H7 (cell line): ENCODE measurements around the gene COL18A1. TPM values are rescaled to one million over a fixed set of nuclear protein-coding genes. Genes with fewer than 3 reads are reported as not detected.

Experiments
- DNase-seq: peaks from one replicate; pipeline ENCODE4 v3.0.0; 2012
- H3K27me3 ChIP-seq: 2 replicates; pipeline ENCODE4 v1.6.0; 2011; ENCODE audit warnings: mild to moderate bottlenecking, low read length; ENCODE audit not compliant: control insufficient read depth, insufficient read depth
- H3K36me3 ChIP-seq: replicated peaks from 2 replicates; pipeline ENCODE4 v1.5.1; 2011; ENCODE audit warnings: low read length; ENCODE audit not compliant: control insufficient read depth, insufficient read depth
- H3K4me3 ChIP-seq: 2 replicates; pipeline ENCODE4 v1.5.1; 2011; ENCODE audit warnings: low read depth, mild to moderate bottlenecking, control low read depth, low read length, moderate library complexity; ENCODE audit not compliant: insufficient read depth
- total RNA-seq: library from RNA; depleted of rRNA; stranded (reverse); fragments of >200 nt; shearing (Covaris generic); gene quantifications from 2 replicates; pipeline ENCODE4 v1.2.3, GENCODE V29; 2014

The COL18A1 gene
- total RNA-seq, 1 experiment from 2014 or later, result 328 TPM

DNA sequence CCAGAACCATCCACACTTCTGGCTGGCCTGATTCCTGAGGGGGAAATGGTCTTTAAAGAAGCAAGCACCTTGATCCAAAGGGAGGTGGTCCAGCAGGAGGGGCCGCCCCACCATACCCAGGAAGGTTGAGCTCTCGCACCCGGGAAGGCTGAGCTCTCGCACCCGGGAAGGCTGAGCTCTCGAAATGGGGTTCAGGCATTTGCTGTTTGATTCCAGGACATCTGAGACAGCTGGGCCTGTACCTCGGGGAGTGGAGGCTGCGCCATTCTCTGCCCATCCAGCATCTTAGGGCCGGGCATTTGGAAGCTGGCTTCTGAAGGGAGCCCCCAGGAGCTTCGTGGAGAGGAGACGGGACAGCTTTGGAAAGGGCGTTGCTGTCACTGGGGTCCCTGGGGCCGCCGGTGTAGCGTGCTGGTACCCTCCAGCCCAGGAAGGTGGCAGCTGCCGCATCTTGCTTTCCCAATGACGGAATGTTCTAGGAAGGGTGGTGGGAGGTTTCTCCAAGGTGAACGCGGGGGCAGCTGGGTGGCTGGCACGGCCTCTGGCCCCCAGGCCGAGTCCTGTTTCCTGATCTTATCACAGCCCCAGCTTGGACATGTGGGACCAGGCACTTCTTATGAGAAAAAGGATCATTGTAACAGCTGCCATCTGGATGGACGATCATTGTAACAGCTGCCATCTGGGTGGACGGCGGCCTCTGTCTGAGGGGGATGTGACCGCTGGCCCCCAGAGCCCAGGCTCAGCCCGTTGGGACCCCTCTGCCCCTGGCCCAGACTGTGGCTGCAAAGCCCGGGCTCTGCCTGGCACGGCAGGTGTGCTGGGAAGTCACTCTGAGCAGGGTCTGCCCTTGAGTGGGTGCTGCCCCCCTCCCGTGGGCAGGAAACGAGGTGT lies 61.6 kb downstream of the COL18A1 start:
- no peaks in the 10 kb centered on the region for H3K27me3 ChIP-seq
- no peak overlapping the region for H3K4me3 ChIP-seq
- no peak for DNase-seq
- H3K36me3 ChIP-seq, result peaks cover 2% of the 10 kb centered on the region; the same call in 1 of the 2 replicates

DNA sequence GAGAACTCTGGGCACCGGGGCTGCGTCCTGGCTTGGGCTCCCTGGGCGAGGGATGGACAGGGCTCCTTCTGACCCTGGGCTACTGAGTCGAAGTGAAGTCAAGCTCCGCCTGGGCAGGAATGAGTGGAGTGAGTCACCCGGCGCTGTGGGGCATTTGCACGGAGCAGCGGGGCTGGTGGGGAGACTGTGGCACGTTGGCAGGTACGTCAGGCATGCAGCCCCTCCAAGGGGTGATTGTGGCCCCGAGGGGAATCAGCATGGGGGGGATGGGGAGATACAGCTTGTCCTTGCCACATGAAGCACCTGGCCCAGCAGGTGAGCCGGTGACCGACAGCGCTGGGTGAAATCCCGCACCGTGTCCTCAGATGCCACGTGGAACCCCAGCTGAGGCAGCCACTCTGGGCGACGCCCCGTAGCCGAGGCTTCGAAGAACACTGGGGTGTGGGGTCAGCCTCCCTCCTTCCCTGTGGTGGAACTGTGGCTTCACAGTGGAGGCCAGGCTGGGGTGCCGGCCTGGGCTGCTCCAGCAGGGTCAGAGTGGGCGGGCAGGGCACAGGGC lies 62.3 kb downstream of the COL18A1 start:
- Histone ChIP-seq H3K36me3 (peaks cover 2% of the 10 kb centered on the region; the same call in 1 of the 2 replicates), H3K4me3 (no peak overlapping the region), H3K27me3 (no peaks in the 10 kb centered on the region)
- DNase-seq, result no peak

DNA sequence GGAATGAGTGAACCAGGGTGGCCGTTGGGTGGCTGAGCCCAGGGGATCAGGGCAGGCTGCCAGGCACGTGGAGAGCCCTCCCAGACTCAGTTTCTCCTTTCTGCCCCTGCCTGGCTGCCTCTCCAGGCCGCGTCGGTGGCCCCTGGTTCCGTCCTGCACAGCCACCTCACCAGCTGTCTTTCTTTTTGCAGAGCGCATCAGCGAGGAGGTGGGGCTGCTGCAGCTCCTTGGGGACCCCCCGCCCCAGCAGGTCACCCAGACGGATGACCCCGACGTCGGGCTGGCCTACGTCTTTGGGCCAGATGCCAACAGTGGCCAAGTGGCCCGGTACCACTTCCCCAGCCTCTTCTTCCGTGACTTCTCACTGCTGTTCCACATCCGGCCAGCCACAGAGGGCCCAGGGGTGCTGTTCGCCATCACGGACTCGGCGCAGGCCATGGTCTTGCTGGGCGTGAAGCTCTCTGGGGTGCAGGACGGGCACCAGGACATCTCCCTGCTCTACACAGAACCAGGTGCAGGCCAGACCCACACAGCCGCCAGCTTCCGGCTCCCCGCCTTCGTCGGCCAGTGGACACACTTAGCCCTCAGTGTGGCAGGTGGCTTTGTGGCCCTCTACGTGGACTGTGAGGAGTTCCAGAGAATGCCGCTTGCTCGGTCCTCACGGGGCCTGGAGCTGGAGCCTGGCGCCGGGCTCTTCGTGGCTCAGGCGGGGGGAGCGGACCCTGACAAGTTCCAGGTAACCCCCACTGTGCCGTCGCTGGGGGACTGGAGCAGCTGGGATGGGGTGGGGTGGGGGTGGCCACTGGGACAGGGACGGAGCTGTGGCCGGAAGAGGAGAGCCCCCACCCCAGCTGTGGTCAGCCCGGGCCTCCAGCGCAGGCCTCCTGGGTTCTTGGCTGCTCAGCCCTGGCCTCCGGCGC lies 63.3 kb downstream of the COL18A1 start:
- Histone ChIP-seq H3K4me3 (no peak overlapping the region), H3K27me3 (no peaks in the 10 kb centered on the region), H3K36me3 (peaks cover 2% of the 10 kb centered on the region; the same call in 1 of the 2 replicates)
- no peak for DNase-seq

DNA sequence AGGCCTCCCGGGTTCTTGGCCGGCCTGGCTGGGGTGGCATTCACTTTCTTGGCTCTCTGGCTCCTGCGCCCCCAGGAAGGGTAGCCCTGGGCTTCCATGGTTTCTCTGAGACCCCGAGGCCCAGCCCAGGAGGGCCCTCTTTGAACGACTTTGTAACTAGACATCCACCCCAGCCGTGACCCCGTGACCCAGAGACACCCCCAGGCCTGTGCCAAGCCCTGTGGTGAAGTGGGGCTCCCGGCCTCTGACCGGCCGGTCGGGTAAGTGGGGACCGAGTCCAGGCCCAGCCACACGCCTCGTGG lies 64.0 kb downstream of the COL18A1 start:
- peaks cover 4% of the 10 kb centered on the region for H3K36me3 ChIP-seq
- no peaks in the 10 kb centered on the region for H3K27me3 ChIP-seq
- no peak overlapping the region for H3K4me3 ChIP-seq
- DNase-seq, result no peak

DNA sequence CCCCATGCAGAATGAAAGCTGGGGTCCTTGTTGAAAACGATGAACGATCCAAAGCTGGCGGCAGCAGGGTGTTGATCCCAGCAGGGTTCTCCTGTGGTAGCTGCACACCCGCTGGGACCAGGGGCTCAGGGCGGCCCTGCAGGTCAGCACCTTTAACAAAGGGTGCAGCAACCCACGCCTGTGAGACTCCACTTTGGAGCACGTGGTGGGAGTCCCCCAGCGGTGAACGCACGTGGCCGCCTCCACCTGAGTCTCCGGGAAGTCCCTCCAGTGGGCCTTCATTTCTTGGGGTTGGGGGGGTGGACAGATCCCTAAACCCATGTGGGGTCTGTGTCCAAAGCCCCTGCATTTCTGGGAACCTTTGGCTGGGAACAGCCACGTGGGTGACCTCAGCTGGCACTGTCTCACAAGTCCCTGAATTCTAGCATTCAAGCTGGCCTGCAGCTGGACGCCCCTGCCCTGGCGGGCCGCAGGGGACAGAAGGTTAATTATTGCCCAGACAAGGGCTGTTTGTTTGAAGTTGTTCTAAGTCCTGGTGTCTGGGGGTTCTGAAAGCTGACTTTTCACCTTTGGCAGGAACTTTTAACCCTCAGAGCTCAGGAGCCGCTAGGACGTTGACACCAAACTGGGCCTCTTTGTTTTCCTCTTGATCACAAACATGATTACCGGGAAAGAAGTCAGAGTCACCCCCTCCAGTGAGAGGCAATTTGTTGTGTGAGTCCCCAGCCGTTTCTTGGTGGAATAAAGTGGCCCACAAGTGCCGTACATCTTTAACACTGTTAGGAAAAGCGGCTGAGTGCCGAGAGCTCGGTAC lies 64.5 kb downstream of the COL18A1 start:
- DNase-seq, result no peak
- Histone ChIP-seq H3K4me3 (no peak overlapping the region), H3K27me3 (no peaks in the 10 kb centered on the region), H3K36me3 (peaks cover 6% of the 10 kb centered on the region)

DNA sequence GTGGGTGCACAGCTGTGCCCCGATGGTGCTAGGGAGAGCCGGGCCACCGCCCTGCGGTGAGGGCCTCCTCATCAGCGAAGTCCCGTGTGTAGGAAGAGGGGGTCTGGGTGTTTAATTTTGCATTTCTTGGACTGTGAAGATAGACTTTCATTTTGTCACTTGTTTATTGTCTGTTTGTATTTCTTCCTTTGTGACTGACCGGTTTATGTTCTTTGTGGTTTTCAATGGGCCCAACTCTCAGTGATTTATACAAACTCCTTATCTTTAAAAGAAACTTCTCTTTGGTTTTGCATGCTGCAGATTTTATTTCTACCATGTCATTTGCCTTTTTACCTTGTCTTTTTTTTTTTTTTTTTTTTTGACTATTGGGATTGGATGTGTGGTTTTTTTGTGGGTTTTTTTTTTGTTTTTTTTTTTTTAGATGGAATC lies 65.1 kb downstream of the COL18A1 start:
- Histone ChIP-seq H3K27me3 (no peaks in the 10 kb centered on the region), H3K36me3 (peaks cover 8% of the 10 kb centered on the region), H3K4me3 (no peak overlapping the region)
- no peak for DNase-seq

DNA sequence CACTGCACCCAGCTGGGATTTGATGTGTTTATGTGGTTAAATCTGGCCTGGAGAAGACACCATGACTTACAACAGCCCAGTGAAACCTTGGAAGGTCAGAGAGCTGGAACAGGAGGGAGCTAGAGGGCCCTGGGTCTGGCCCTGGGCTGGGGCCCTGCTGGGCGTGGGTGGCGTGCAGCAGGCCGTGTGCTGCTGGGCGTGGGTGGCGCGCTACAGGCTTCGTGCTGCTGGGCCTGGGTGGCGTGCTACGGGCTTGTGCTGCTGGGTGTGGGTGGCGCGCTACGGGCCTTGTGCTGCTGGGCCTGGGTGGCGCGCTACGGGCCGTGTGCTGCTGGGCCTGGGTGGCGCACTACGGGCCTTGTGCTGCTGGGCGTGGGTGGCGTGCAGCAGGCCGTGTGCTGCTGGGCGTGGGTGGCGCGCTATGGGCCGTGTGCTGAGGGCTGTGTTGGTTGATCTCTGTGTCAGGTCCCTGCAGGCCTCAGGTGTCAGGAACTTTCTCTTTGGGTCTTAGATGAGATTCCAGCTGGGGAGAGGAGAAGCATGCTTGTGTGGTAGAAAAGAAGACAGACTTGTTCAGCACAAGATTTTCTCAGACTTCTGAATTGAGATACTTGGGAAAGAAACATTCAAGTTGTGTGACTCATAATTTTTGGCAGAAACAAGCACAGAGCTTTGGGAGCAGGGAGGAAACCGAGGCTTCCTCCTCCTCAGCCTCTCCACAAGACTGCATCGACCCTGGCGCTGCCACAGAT lies 66.0 kb downstream of the COL18A1 start:
- no peak for DNase-seq
- H3K36me3 ChIP-seq, result peaks cover 10% of the 10 kb centered on the region
- H3K4me3 ChIP-seq, result no peak overlapping the region

DNA sequence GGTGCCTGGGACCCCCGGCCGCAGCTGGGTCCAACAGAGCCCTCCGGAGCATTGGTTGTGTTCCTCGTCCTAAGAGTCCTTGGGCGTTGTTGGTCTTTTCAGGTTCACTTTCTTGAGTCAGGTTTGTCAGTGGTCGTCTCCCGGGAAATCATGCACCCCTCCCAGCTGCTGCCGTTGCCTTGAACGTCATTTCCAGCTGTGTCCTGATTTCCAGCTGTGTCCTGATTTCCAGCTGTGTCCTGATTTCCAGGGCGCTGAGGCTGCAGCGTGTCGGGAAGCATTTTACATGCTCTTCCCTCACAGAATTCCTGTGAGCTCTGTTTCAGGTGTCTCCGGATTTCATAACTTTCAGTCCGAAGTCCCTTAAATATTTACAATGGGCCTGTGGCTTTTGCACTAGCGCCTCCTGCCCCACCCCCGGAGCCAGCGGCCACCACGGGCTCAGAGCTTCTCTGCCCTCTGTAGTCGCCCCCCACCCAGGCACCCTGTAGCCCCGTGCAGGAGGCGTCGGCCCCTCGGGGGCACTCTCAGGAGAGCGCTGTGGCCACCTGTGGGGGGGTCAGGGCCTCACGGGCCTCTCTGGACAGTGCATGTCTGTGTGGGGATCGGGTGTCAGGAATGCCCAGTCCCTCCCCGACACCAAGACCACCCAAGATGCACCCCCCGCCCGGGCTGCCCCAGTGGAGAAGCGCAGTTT lies 66.7 kb downstream of the COL18A1 start:
- no peak for DNase-seq
- Histone ChIP-seq H3K36me3 (peaks cover 13% of the 10 kb centered on the region), H3K4me3 (no peak overlapping the region), H3K27me3 (no peaks in the 10 kb centered on the region)

More for the DNA sequence above, 66.0 kb downstream of the COL18A1 start:
- no peaks in the 10 kb centered on the region for H3K27me3 ChIP-seq

DNA sequence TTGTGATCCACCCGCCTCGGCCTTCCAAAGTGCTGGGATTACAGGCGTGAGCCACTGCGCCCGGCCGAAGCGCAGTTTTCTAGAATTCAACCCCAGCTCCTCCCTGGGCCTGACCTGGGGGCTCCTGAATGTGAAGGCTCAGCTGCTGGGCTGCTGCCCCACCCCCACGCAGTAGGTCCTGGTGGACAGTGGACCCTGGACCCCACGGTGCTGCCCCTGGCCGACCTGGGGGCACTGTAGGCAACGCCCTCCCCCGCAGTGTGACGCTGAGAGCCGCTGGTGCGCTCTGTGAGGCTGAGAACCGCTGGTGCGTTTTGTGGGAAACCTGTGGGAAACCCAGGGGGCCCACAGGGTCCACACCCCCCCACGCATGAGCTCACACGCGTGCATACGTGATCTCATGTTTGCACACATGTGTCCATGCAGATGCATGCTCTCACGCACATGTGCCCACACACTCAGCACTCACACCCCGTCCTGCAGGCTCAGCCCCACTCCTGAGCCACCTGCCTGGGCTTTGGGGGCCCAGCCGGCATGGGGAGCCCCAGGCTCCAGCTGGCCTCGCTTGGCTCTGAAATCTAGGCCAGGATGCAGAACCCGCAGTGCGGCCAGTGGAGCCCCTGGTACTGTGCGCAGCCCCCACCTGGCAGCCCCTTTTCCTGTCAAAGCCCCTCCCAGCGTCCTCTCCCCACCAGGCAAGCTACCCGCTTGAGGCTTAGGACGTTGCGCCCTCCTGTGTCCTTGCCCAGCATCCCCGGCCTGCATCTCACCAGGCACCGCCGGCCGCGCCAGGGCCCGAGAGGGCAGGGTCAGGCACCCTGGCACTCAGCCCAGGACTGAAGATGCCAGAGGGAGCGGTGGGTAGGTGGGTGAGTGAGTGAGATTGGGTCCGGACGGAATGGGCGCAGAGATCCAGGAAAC lies 67.7 kb downstream of the COL18A1 start:
- peaks cover 13% of the 10 kb centered on the region for H3K36me3 ChIP-seq
- no peak overlapping the region for H3K4me3 ChIP-seq
- DNase-seq, result no peak
- H3K27me3 ChIP-seq, result no peaks in the 10 kb centered on the region

DNA sequence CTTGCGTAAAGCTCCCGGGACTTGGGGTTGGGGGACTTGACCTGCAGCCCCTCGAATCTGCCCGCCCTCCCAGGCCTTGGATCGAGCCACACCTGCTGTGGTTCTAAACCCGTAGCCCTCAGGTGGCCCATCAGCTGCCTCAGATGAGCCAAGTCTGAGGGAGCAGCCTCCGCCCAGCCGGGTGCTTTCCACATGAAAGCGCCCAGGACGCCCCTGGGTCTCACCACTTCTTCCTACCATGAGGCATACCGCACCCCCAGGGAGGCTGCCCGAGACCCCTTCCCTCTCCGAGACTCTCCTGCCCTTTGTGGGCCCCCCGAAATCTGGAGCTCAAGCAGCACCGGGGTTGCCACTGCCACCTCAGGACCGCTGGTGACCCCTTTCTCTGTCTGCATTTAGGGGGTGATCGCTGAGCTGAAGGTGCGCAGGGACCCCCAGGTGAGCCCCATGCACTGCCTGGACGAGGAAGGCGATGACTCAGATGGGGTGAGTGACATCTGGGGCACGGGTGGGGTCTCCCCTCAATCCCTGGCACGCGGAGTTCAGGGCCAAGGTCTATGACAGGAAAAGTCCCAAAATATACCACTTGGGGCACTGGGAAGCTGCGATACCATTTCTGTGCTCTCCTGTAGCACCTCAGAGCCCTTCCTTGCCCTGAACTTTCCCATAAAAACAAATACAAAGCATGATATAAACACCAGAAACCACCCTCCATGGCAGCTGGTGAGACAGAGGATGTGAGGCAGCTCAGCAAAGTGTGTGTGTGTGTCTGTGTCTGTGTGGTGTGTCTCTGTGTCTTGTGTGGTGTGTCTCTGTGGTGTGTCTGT lies 68.7 kb downstream of the COL18A1 start:
- Histone ChIP-seq H3K36me3 (peaks cover 15% of the 10 kb centered on the region), H3K4me3 (no peak overlapping the region), H3K27me3 (no peaks in the 10 kb centered on the region)
- no peak for DNase-seq

DNA sequence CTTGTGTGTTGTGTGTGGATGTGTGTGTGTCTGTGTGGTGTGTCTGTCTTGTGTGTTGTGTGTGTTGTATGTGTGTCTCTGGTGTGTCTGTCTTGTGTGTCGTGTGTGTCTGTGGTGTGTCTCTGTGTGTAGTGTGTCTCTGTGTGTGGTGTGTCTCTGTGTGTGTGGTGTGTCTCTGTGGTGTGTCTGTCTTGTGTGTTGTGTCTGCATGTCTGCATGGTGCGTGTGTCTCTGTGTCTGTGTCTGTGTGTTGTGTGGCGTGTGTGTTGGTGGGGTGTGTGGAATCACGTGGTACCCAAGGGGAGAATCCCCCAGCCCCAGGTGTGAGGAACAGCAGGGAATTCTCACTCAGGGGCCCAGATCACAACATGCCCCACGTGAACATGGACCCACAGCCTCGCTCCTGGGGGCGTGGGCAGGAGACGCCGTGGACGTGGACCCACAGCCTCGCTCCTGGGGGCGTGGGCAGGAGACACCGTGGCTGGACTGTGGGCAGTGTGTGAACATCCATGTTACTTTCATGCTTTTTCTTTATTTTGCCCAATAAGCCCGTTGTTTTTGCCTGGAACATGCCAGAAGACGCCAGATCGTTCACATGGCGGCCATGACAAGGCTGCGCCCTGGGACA lies 69.5 kb downstream of the COL18A1 start:
- H3K36me3 ChIP-seq, result peaks cover 22% of the 10 kb centered on the region
- H3K27me3 ChIP-seq, result no peaks in the 10 kb centered on the region
- DNase-seq, result no peak
- H3K4me3 ChIP-seq, result no peak overlapping the region
